Left ventricle myocardium inferior (tissue), 1 donor: ENCODE results near the gene PROP1. TPM values are rescaled to one million over a fixed set of nuclear protein-coding genes. Genes with fewer than 3 reads are reported as not detected.
"Not testable (repeated sequence)": the region's sequence is repeated elsewhere in the genome, so short reads cannot be mapped to it uniquely, and the experiment has no call there.

Experiments used
- DNase-seq: peaks from one replicate; pipeline ENCODE4 v3.0.0-alpha.2; 2020
- H3K27ac ChIP-seq: fragments of 200-600 bp; replicated peaks from 2 replicates; pipeline ENCODE4 v1.8.0; 2021
- H3K27me3 ChIP-seq: fragments of 200-600 bp; 2 replicates; pipeline ENCODE4 v1.8.0; 2021; ENCODE audit warnings: low read depth
- H3K36me3 ChIP-seq: fragments of 200-600 bp; 2 replicates; pipeline ENCODE4 v1.8.0; 2021
- H3K4me1 ChIP-seq: fragments of 200-600 bp; 2 replicates; pipeline ENCODE4 v1.8.0; 2021
- H3K4me3 ChIP-seq: fragments of 200-600 bp; 2 replicates; pipeline ENCODE4 v1.8.0; 2021; ENCODE audit warnings: mild to moderate bottlenecking, moderate library complexity
- H3K9me3 ChIP-seq: fragments of 200-600 bp; replicated peaks from 2 replicates; pipeline ENCODE4 v1.8.0; 2021
- CTCF ChIP-seq: fragments of 200-600 bp; IDR thresholded peaks from 2 replicates; pipeline ENCODE4 v1.8.0; 2021; ENCODE audit warnings: antibody characterized with exemption, mild to moderate bottlenecking, borderline replicate concordance
- intact Hi-C: fragments of 100-400 bp; cut with micrococcal nuclease; formaldehyde crosslinking; loops from one replicate; pipeline ENCODE4 v1.11.0; 2022
- total RNA-seq: library from RNA; stranded (reverse); fragmentation: NEBNext Ultra II Directional; extraction: Animal tissue kit (Norgen Biotek cat#: 25700); gene quantifications from one replicate; pipeline ENCODE4 v1.2.1, GENCODE V29; 2021
- donor health status: DM: no; HTN: yes; CAD: no; lungs with severe emphysema.

The PROP1 gene
- total RNA-seq, 1 donor from 2014 or later: not detected

DNA sequence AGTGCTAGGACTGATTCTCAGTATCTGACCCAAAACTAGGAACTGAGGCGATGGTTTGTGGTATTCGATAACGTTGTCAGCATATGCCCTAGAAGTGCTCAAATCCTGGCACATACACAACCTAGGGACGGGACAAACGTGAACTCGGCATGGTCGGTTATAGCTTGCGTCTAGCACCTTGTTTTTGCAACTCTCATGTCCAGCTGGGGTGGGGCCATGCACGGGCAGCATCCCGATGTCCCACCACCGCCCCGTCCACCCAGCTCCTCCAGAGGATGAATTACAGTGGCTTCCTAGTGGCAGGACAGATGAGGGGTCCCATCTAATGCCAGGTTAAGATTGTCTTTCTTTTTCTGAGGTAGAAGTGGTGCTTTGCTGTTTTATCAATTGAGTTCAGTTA lies 31.6 kb downstream of the PROP1 start:
- Histone ChIP-seq H3K4me1 (no peaks in the 10 kb centered on the region), H3K36me3 (no peaks in the 10 kb centered on the region), H3K27ac (no peak overlapping the region), H3K27me3 (peaks cover 5% of the 10 kb centered on the region), H3K4me3 (no peak overlapping the region), H3K9me3 (no peaks in the 10 kb centered on the region)
- intact Hi-C loops: no loop called here
- DNase-seq: no peak
- TF ChIP-seq CTCF: no peak

DNA sequence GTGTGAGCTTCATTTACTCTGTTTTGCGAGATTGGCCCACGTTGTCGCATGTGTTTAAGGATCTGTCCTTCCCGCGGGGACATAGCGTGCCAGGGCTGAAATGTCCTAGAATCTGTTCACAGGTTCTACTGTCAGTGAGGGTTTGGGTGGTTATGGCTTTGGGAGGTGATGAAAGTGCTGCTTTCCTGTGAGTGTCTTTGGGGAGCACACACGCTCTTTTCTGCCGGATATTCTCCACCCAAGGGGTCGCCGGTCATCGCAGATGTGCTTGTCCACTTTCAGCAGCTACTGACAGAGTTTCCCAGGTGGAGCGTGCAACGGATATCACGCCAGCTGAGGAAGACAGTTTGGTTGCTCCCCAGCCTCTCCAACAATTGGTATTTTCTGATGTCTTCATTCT lies 32.1 kb downstream of the PROP1 start:
- peaks cover 5% of the 10 kb centered on the region for H3K27me3 ChIP-seq
- TF ChIP-seq CTCF: no peak
- DNase-seq: no peak
- H3K4me1 ChIP-seq: no peaks in the 10 kb centered on the region
- no peak overlapping the region for H3K4me3 ChIP-seq
- no peaks in the 10 kb centered on the region for H3K9me3 ChIP-seq
- intact Hi-C loops: no loop called here
- no peaks in the 10 kb centered on the region for H3K36me3 ChIP-seq
- no peak overlapping the region for H3K27ac ChIP-seq

- no peak overlapping the region for H3K4me3 ChIP-seq
- DNase-seq: no peak
- no peaks in the 10 kb centered on the region for H3K4me1 ChIP-seq
- no peaks in the 10 kb centered on the region for H3K27me3 ChIP-seq
- H3K27ac ChIP-seq: no peak overlapping the region
- TF ChIP-seq CTCF: no peak
- intact Hi-C loops: loop anchor here (10.0 kb wide), 1 partner anchor 345 kb away; no protein-coding TSS in a partner anchor
- H3K36me3 ChIP-seq: no peaks in the 10 kb centered on the region
- H3K9me3 ChIP-seq: no peaks in the 10 kb centered on the region
Measured at GRCh38 chr5:177959315-177959714, 36.7 kb downstream of the PROP1 start.

- Histone ChIP-seq H3K9me3 (no peaks in the 10 kb centered on the region), H3K27ac (no peak overlapping the region), H3K27me3 (no peaks in the 10 kb centered on the region), H3K4me1 (no peaks in the 10 kb centered on the region), H3K36me3 (no peaks in the 10 kb centered on the region), H3K4me3 (no peak overlapping the region)
- DNase-seq: no peak
- no peak for TF ChIP-seq CTCF
- intact Hi-C loops: loop anchor here (10.0 kb wide), 1 partner anchor 344 kb away; no protein-coding TSS in a partner anchor
Measured at GRCh38 chr5:177958696-177959095, 37.3 kb downstream of the PROP1 start.

DNA sequence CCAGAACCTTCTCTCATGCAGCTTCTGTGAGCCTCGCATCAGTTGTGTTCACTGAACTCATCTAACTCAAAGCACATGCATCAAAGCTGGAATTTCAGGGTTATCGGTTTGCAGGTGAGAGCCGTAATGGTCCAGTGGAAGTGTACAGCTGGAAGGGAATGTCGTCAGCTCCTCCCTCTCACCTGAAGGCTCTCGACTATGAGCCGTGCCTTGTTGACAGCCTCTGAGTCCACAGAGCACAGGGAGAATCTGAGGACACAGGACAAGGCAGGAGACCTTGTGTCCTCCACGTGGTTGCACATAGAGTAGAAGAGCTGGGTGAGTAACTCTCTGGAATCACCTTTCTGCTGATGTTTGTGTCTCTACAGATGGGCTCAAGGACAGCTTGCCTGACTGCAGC lies 38.8 kb downstream of the PROP1 start:
- DNase-seq: no peak
- Histone ChIP-seq H3K4me3 (no peak overlapping the region), H3K27me3 (no peaks in the 10 kb centered on the region), H3K4me1 (no peaks in the 10 kb centered on the region), H3K9me3 (no peaks in the 10 kb centered on the region), H3K36me3 (no peaks in the 10 kb centered on the region), H3K27ac (no peak overlapping the region)
- TF ChIP-seq CTCF: no peak
- intact Hi-C loops: loop anchor here (10.0 kb wide), 1 partner anchor 342 kb away; no protein-coding TSS in a partner anchor

GRCh38 chr5:177953101-177953500 lies 42.9 kb downstream of the PROP1 start:
- not testable (repeated sequence) for H3K27ac ChIP-seq, H3K27me3 ChIP-seq, H3K9me3 ChIP-seq, H3K4me1 ChIP-seq, H3K4me3 ChIP-seq, DNase-seq, H3K36me3 ChIP-seq
- intact Hi-C loops: loop anchor here (10.0 kb wide), 1 partner anchor 338 kb away; no protein-coding TSS in a partner anchor

GRCh38 chr5:177949656-177950055 lies 46.4 kb downstream of the PROP1 start:
- H3K9me3 ChIP-seq, H3K4me3 ChIP-seq, H3K36me3 ChIP-seq, H3K27me3 ChIP-seq, H3K4me1 ChIP-seq, DNase-seq, H3K27ac ChIP-seq: not testable (repeated sequence)
- intact Hi-C loops: loop anchor here (10.0 kb wide), 1 partner anchor 335 kb away; no protein-coding TSS in a partner anchor

- DNase-seq, H3K4me3 ChIP-seq, H3K9me3 ChIP-seq, H3K27me3 ChIP-seq, H3K27ac ChIP-seq, H3K36me3 ChIP-seq, H3K4me1 ChIP-seq, intact Hi-C loops: not testable (repeated sequence)
Measured at GRCh38 chr5:177949065-177949464, 47.0 kb downstream of the PROP1 start.

GRCh38 chr5:177947912-177948311 lies 48.1 kb downstream of the PROP1 start:
- H3K27ac ChIP-seq, H3K4me3 ChIP-seq, intact Hi-C loops, H3K27me3 ChIP-seq, H3K36me3 ChIP-seq, H3K4me1 ChIP-seq, H3K9me3 ChIP-seq, DNase-seq: not testable (repeated sequence)
